Measurements from ENCODE around the gene DBNDD1.

The DBNDD1 gene

GRCh38 chr16:89969741-89970410 is 49.4 kb downstream of the DBNDD1 start:
- TF ChIP-seq TAF1 (IDR thresholded peaks at IDR 0.05; ENCODE audit: borderline replicate concordance, insufficient read depth, low read length) (no peak), REST (IDR thresholded peaks at IDR 0.05; ENCODE audit: insufficient read depth in 1 of 2, low read depth in 2 of 2, low read length in 2 of 2) (no peak), FOXP2 (optimal IDR thresholded peaks at IDR 0.05; ENCODE audit: borderline replicate concordance, extremely low read depth, extremely low read length, insufficient read depth) (no peak), SIN3A (IDR thresholded peaks at IDR 0.05; ENCODE audit: borderline replicate concordance, insufficient read depth, low read length) (no peak), POLR2AphosphoS5 (IDR thresholded peaks at IDR 0.05; ENCODE audit: low read depth, low read length) (no peak)

GRCh38 chr16:89966756-89967155 is 52.5 kb downstream of the DBNDD1 start:
- TF ChIP-seq TAF1 (IDR thresholded peaks at IDR 0.05; ENCODE audit: borderline replicate concordance, insufficient read depth, low read length) (no peak), FOXP2 (optimal IDR thresholded peaks at IDR 0.05; ENCODE audit: borderline replicate concordance, extremely low read depth, extremely low read length, insufficient read depth) (no peak), REST (IDR thresholded peaks at IDR 0.05; ENCODE audit: insufficient read depth in 1 of 2, low read depth in 2 of 2, low read length in 2 of 2) (no peak), SIN3A (IDR thresholded peaks at IDR 0.05; ENCODE audit: borderline replicate concordance, insufficient read depth, low read length) (no peak), POLR2AphosphoS5 (IDR thresholded peaks at IDR 0.05; ENCODE audit: low read depth, low read length) (no peak)

GRCh38 chr16:89965447-89966225 is 53.6 kb downstream of the DBNDD1 start:
- TF ChIP-seq REST (IDR thresholded peaks at IDR 0.05; ENCODE audit: insufficient read depth in 1 of 2, low read depth in 2 of 2, low read length in 2 of 2) (no peak), SIN3A (IDR thresholded peaks at IDR 0.05; ENCODE audit: borderline replicate concordance, insufficient read depth, low read length) (no peak), FOXP2 (optimal IDR thresholded peaks at IDR 0.05; ENCODE audit: borderline replicate concordance, extremely low read depth, extremely low read length, insufficient read depth) (no peak), TAF1 (IDR thresholded peaks at IDR 0.05; ENCODE audit: borderline replicate concordance, insufficient read depth, low read length) (no peak), POLR2AphosphoS5 (IDR thresholded peaks at IDR 0.05; ENCODE audit: low read depth, low read length) (no peak)

- TF ChIP-seq REST (IDR thresholded peaks at IDR 0.05; ENCODE audit: insufficient read depth in 1 of 2, low read depth in 2 of 2, low read length in 2 of 2) (no peak), SIN3A (IDR thresholded peaks at IDR 0.05; ENCODE audit: borderline replicate concordance, insufficient read depth, low read length) (no peak), FOXP2 (optimal IDR thresholded peaks at IDR 0.05; ENCODE audit: borderline replicate concordance, extremely low read depth, extremely low read length, insufficient read depth) (no peak), TAF1 (IDR thresholded peaks at IDR 0.05; ENCODE audit: borderline replicate concordance, insufficient read depth, low read length) (no peak), POLR2AphosphoS5 (IDR thresholded peaks at IDR 0.05; ENCODE audit: low read depth, low read length) (no peak)
Observed at GRCh38 chr16:89964201-89964600, 55.1 kb downstream of the DBNDD1 start.

Measured in PFSK-1 (cell line).